ENCODE measurements around the gene CHST2. TPM values are rescaled to one million over a fixed set of nuclear protein-coding genes. Genes with fewer than 3 reads are reported as not detected.

The CHST2 gene
- total RNA-seq, 2 donors from 2014 or later = 16.3 to 26.9 TPM

GRCh38 chr3:143084856-143085731 lies 34.5 kb upstream of the CHST2 start:
- ATAC-seq (peak in 1 of 2 donors; percentile 59), DNase-seq (ENCODE audit: low spot score) (no peak)
- no peak overlapping the region for H3K4me3 Mint-ChIP-seq
- no peaks in the 10 kb centered on the region for H3K9me3 Mint-ChIP-seq
- H3K36me3 Mint-ChIP-seq = no peaks in the 10 kb centered on the region
- H3K4me1 Mint-ChIP-seq (ENCODE audit: low read depth in 2 of 2) = peaks cover 6 to 19% of the 10 kb centered on the region in 2 donors
- no peak overlapping the region for H3K27ac Mint-ChIP-seq
- peaks cover 0 to 2% of the 10 kb centered on the region in 2 donors for H3K27me3 Mint-ChIP-seq

GRCh38 chr3:143088835-143089234 lies 30.7 kb upstream of the CHST2 start:
- H3K9me3 Mint-ChIP-seq = no peaks in the 10 kb centered on the region
- H3K36me3 Mint-ChIP-seq = no peaks in the 10 kb centered on the region
- no peak overlapping the region for H3K27ac Mint-ChIP-seq
- H3K27me3 Mint-ChIP-seq = peaks cover 4 to 10% of the 10 kb centered on the region in 2 donors
- H3K4me3 Mint-ChIP-seq = no peak overlapping the region
- H3K4me1 Mint-ChIP-seq (ENCODE audit: low read depth in 2 of 2) = peaks cover 0 to 10% of the 10 kb centered on the region in 2 donors
- no peak for ATAC-seq
- no peak for DNase-seq (ENCODE audit: low spot score)

- Mint-ChIP-seq H3K27ac (no peak overlapping the region), H3K27me3 (peaks cover 4 to 10% of the 10 kb centered on the region in 2 donors), H3K9me3 (no peaks in the 10 kb centered on the region), H3K36me3 (no peaks in the 10 kb centered on the region), H3K4me3 (no peak overlapping the region), H3K4me1 (ENCODE audit: low read depth in 2 of 2) (peaks cover 0 to 5% of the 10 kb centered on the region in 2 donors)
- DNase-seq (ENCODE audit: low spot score) (no peak), ATAC-seq (no peak)
Observed at GRCh38 chr3:143089965-143090364, 29.6 kb upstream of the CHST2 start.

GRCh38 chr3:143090486-143090885 lies 29.1 kb upstream of the CHST2 start:
- Mint-ChIP-seq H3K4me1 (ENCODE audit: low read depth in 2 of 2) (peaks cover 0 to 3% of the 10 kb centered on the region in 2 donors), H3K27ac (no peak overlapping the region), H3K4me3 (no peak overlapping the region), H3K27me3 (peaks cover 4 to 10% of the 10 kb centered on the region in 2 donors), H3K36me3 (no peaks in the 10 kb centered on the region), H3K9me3 (no peaks in the 10 kb centered on the region)
- DNase-seq (ENCODE audit: low spot score) (no peak), ATAC-seq (no peak)

- Mint-ChIP-seq H3K4me3 (no peak overlapping the region), H3K27ac (no peak overlapping the region), H3K36me3 (no peaks in the 10 kb centered on the region), H3K4me1 (ENCODE audit: low read depth in 2 of 2) (peaks cover 0 to 3% of the 10 kb centered on the region in 2 donors), H3K27me3 (peaks cover 4 to 10% of the 10 kb centered on the region in 2 donors), H3K9me3 (no peaks in the 10 kb centered on the region)
- no peak for DNase-seq (ENCODE audit: low spot score)
- no peak for ATAC-seq
Observed at GRCh38 chr3:143090976-143091837, 28.4 kb upstream of the CHST2 start.

- H3K27ac Mint-ChIP-seq = no peak overlapping the region
- DNase-seq (ENCODE audit: low spot score) (no peak), ATAC-seq (no peak)
- no peak overlapping the region for H3K4me3 Mint-ChIP-seq
- peaks cover 0 to 3% of the 10 kb centered on the region in 2 donors for H3K4me1 Mint-ChIP-seq (ENCODE audit: low read depth in 2 of 2)
- no peaks in the 10 kb centered on the region for H3K9me3 Mint-ChIP-seq
- H3K27me3 Mint-ChIP-seq = peaks cover 4 to 10% of the 10 kb centered on the region in 2 donors
- H3K36me3 Mint-ChIP-seq = no peaks in the 10 kb centered on the region
Observed at GRCh38 chr3:143092191-143092590, 27.4 kb upstream of the CHST2 start.

- Mint-ChIP-seq H3K27ac (no peak overlapping the region), H3K36me3 (no peaks in the 10 kb centered on the region), H3K9me3 (no peaks in the 10 kb centered on the region), H3K4me3 (no peak overlapping the region), H3K27me3 (peaks cover 12 to 19% of the 10 kb centered on the region in 2 donors), H3K4me1 (ENCODE audit: low read depth in 2 of 2) (no peaks in the 10 kb centered on the region)
- peak in 1 of 2 donors; percentile 43 for ATAC-seq
- DNase-seq (ENCODE audit: low spot score) = no peak
Observed at GRCh38 chr3:143095813-143096212, 23.8 kb upstream of the CHST2 start.

- DNase-seq (ENCODE audit: low spot score) (no peak), ATAC-seq (no peak)
- H3K36me3 Mint-ChIP-seq = no peaks in the 10 kb centered on the region
- H3K27ac Mint-ChIP-seq = no peak overlapping the region
- no peak overlapping the region for H3K4me3 Mint-ChIP-seq
- H3K27me3 Mint-ChIP-seq = peaks cover 19 to 29% of the 10 kb centered on the region in 2 donors
- no peaks in the 10 kb centered on the region for H3K4me1 Mint-ChIP-seq (ENCODE audit: low read depth in 2 of 2)
- H3K9me3 Mint-ChIP-seq = no peaks in the 10 kb centered on the region
Observed at GRCh38 chr3:143098032-143098764, 21.4 kb upstream of the CHST2 start.

GRCh38 chr3:143099210-143099609 lies 20.4 kb upstream of the CHST2 start:
- no peak overlapping the region for H3K4me3 Mint-ChIP-seq
- ATAC-seq = no peak
- no peak for DNase-seq (ENCODE audit: low spot score)
- H3K9me3 Mint-ChIP-seq = no peaks in the 10 kb centered on the region
- no peak overlapping the region for H3K27ac Mint-ChIP-seq
- H3K4me1 Mint-ChIP-seq (ENCODE audit: low read depth in 2 of 2) = peaks cover 0 to 4% of the 10 kb centered on the region in 2 donors
- no peaks in the 10 kb centered on the region for H3K36me3 Mint-ChIP-seq
- H3K27me3 Mint-ChIP-seq = peaks cover 22 to 29% of the 10 kb centered on the region in 2 donors

GRCh38 chr3:143099690-143100089 lies 19.9 kb upstream of the CHST2 start:
- peaks cover 22 to 29% of the 10 kb centered on the region in 2 donors for H3K27me3 Mint-ChIP-seq
- ATAC-seq (no peak), DNase-seq (ENCODE audit: low spot score) (no peak)
- peaks cover 2% of the 10 kb centered on the region for H3K36me3 Mint-ChIP-seq
- no peak overlapping the region for H3K4me3 Mint-ChIP-seq
- no peaks in the 10 kb centered on the region for H3K9me3 Mint-ChIP-seq
- H3K4me1 Mint-ChIP-seq (ENCODE audit: low read depth in 2 of 2) = peaks cover 0 to 4% of the 10 kb centered on the region in 2 donors
- no peak overlapping the region for H3K27ac Mint-ChIP-seq

- H3K36me3 Mint-ChIP-seq = peaks cover 4% of the 10 kb centered on the region
Observed at GRCh38 chr3:143100451-143100850, 19.1 kb upstream of the CHST2 start.

GRCh38 chr3:143101792-143102381 lies 17.7 kb upstream of the CHST2 start:
- peaks cover 12% of the 10 kb centered on the region for H3K36me3 Mint-ChIP-seq
- DNase-seq (ENCODE audit: low spot score) (no peak), ATAC-seq (no peak)
- H3K4me3 Mint-ChIP-seq = no peak overlapping the region
- no peak overlapping the region for H3K27ac Mint-ChIP-seq
- H3K9me3 Mint-ChIP-seq = no peaks in the 10 kb centered on the region
- H3K27me3 Mint-ChIP-seq = peaks cover 22 to 41% of the 10 kb centered on the region in 2 donors
- H3K4me1 Mint-ChIP-seq (ENCODE audit: low read depth in 2 of 2) = peaks cover 0 to 4% of the 10 kb centered on the region in 2 donors

More at GRCh38 chr3:143100451-143100850, 19.1 kb upstream of the CHST2 start:
- H3K4me1 Mint-ChIP-seq (ENCODE audit: low read depth in 2 of 2) = peaks cover 0 to 4% of the 10 kb centered on the region in 2 donors
- H3K4me3 Mint-ChIP-seq = no peak overlapping the region
- H3K9me3 Mint-ChIP-seq = no peaks in the 10 kb centered on the region
- DNase-seq (ENCODE audit: low spot score) (no peak), ATAC-seq (no peak)
- no peak overlapping the region for H3K27ac Mint-ChIP-seq
- peaks cover 22 to 29% of the 10 kb centered on the region in 2 donors for H3K27me3 Mint-ChIP-seq

- H3K4me1 Mint-ChIP-seq (ENCODE audit: low read depth in 2 of 2) = peaks cover 0 to 4% of the 10 kb centered on the region in 2 donors
- no peak for DNase-seq (ENCODE audit: low spot score)
- no peak overlapping the region for H3K4me3 Mint-ChIP-seq
- ATAC-seq = peak in 1 of 2 donors; percentile 53
- H3K36me3 Mint-ChIP-seq = peaks cover 12% of the 10 kb centered on the region
- peak overlapping the region in 1 of 2 donors; percentile 47 for H3K27ac Mint-ChIP-seq
- H3K27me3 Mint-ChIP-seq = peaks cover 22 to 41% of the 10 kb centered on the region in 2 donors
- H3K9me3 Mint-ChIP-seq = no peaks in the 10 kb centered on the region
Observed at GRCh38 chr3:143103652-143104051, 15.9 kb upstream of the CHST2 start.

Measured in natural killer cell treated with Interleukin-12 subunit alpha and Interleukin-12 subunit beta and Interleukin-15 and Interleukin-18, amount 100 ng/mL, for 72 hours (primary cell).